Upper lobe of left lung (tissue), 4 donors: Measurements from ENCODE around the gene LHB.
"Not testable (repeated sequence)": the region's sequence is repeated elsewhere in the genome, so short reads cannot be mapped to it uniquely, and the experiment has no call there.

ENCODE experiments used
- POLR2A ChIP-seq, 4 donors: fragments of 450-650 bp; IDR thresholded peaks; one replicate each; pipeline ENCODE4 v1.5.1; 2016 to 2017; ENCODE audit warnings: antibody characterized with exemption in 4 of 4, mild to moderate bottlenecking in 2 of 4
- POLR2AphosphoS5 ChIP-seq, 2 donors: sonication (generic); formaldehyde crosslinking; IDR thresholded peaks; one replicate each; pipeline ENCODE4 v1.5.1; 2017; ENCODE audit warnings: antibody characterized with exemption in 2 of 2
- TF ChIP-seq, protein P1 (sequence below), 6 experiments: fragments of 450-650 bp in 4 of 6; fragments of 200-600 bp in 2 of 6; sonication (generic) in 2 of 6; IDR thresholded peaks; one replicate each; pipeline ENCODE4 v1.5.1; 2016 to 2019; ENCODE audit warnings: antibody characterized with exemption in 6 of 6

DNA sequence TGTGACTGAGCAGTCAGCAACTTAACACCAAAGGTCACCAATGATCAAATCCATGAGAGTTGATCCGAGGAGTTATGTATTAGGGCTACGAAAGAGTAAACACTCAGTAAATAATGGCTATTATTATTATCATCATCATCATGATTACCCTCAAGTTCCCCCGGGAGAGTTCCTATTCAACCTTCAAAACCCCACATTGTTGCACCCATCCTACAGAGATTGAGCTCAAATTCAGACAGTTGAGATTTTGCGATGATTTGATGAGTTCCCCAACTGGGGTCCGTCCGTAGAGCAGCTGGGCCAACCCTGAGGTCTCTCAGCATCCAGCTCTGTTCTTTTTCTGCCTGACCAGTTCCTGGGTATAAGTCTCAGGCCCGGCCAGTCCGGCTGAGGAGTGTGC is 21.2 kb upstream of the LHB start:
- TF ChIP-seq, protein P1, sequence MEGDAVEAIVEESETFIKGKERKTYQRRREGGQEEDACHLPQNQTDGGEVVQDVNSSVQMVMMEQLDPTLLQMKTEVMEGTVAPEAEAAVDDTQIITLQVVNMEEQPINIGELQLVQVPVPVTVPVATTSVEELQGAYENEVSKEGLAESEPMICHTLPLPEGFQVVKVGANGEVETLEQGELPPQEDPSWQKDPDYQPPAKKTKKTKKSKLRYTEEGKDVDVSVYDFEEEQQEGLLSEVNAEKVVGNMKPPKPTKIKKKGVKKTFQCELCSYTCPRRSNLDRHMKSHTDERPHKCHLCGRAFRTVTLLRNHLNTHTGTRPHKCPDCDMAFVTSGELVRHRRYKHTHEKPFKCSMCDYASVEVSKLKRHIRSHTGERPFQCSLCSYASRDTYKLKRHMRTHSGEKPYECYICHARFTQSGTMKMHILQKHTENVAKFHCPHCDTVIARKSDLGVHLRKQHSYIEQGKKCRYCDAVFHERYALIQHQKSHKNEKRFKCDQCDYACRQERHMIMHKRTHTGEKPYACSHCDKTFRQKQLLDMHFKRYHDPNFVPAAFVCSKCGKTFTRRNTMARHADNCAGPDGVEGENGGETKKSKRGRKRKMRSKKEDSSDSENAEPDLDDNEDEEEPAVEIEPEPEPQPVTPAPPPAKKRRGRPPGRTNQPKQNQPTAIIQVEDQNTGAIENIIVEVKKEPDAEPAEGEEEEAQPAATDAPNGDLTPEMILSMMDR (IDR thresholded peaks at IDR 0.05): not testable (repeated sequence)
- TF ChIP-seq POLR2AphosphoS5, POLR2A (IDR thresholded peaks at IDR 0.05): not testable (repeated sequence)
